Non-pigmented ciliary epithelial cell (primary cell): ENCODE measurements around the gene CATSPERE.
"Not testable (repeated sequence)": the region's sequence is repeated elsewhere in the genome, so short reads cannot be mapped to it uniquely, and the experiment has no call there.

ENCODE experiments used
- DNase-seq: peaks from one replicate; pipeline ENCODE4 v3.0.0-alpha.2; 2010; ENCODE audit warnings: low read depth

Gene CATSPERE

DNA sequence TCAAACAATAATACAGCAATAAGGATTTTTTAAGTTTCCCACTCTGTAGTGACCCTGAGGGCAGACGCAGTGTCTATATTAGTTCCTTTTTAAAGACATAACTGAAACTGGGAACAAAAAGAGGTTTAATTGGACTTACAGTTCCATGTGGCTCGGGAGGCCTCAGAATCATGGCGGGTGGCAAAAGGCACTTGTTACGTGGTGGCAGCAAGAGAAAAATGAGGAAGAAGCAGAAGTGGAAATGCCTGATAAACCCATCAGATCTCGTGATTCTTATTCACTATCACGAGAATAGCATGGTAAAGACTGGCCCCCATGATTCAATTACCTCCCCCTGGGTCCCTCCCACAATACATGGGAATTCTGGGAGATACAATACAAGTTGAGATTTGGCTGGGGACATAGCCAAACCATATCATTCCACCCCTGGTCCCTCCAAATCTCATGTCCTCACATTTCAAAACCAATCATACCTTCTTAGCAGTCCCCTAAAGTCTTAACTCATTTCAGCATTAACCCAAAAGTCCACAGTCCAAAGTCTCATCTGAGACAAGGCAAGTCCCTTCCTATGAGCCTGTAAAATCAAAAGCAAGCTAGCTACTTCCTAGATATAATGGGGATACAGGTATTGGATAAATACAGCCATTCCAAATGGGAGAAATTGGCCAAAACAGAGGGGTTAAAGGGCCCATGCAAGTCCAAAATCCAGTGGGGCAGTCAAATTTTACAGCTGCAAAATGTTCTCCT is 205.8 kb downstream of the CATSPERE start:
- DNase-seq = not testable (repeated sequence)

DNA sequence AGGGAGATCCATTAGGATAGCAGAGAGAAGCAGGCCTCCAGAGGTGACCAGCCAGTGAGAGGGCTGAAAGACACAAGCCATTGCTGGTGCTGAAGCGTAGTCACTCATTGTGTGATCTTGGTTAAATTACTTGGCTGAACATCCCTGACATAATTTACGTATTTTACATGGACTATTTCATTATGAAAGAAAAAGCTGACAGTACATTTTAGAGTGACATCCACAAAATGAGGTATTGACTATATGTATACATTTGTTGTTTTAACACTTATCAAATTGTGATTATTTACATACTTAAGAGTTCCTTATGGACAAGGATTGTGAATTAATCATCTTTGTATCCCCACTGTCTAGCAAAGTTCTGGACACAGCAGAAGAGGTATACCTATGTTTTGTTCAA is 206.7 kb downstream of the CATSPERE start:
- no peak for DNase-seq

DNA sequence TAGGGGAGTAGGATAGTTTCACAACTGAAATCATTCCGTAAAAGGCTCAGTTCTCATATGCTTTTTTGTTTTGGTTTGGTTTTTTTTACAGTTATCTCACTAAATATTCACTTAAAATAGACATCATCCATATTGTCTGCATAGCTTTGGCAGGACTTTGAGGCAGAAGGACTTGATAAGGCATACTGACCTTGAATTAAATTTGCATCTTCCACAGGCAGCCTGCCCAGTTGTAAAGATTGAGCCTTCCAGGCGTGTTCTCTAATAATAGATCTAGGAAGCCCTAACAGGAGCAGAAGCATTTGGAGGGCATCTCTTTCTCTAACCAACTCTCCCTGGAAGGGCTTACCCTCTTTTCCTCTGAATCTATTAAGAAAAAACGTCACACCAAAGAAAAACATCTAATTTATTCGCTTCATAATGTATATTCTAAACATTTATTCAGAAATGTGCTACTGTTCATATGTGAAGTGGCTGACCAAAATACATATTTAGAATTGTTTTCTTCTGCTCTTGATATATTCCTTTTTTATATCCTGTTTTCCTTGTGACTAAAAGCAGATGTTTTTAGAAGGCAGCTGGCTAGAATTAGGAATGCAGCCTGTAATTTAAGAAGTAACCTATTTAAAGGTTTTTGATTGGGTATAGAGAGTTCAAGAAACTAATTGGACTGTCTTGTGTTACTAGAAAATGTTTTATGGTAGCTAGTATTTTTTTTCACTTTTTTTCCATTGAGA is 212.0 kb downstream of the CATSPERE start:
- DNase-seq = no peak

DNA sequence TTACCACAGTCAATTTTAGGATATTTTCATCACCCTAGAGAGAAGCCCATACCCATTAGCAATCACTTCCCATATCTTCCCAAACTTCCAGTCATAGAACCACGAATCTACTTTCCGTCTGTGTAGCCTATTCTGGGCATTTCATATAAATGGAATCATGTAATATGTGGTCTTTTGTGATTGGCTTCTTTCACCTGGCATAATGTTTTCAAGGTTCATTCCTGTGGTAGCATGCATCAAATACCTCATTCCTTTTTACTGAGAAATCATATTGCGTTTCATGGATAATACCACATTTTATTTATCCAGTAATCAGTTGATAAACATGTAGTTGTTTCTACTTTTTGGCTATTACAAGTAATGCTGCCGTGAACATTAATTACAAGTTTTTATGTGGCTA is 213.4 kb downstream of the CATSPERE start:
- no peak for DNase-seq

DNA sequence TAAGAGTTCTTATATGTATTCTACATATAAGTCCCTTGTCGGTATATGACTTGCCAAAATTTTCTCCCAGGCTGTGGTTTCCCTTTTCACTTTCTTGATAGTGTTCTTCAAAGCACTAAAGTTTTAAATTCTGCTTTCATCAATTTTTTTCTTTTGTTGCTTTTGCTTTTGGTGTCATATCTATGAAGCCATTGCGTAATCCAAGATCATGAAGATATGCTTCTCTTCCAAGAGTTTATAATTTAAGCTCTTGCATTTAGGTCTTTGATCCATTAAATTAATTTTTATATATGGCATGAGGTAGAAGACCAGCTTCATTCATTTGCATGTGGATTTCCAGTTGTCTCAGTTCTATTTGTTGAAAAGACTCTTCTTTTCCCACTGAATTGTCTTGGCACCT is 214.1 kb downstream of the CATSPERE start:
- no peak for DNase-seq

DNA sequence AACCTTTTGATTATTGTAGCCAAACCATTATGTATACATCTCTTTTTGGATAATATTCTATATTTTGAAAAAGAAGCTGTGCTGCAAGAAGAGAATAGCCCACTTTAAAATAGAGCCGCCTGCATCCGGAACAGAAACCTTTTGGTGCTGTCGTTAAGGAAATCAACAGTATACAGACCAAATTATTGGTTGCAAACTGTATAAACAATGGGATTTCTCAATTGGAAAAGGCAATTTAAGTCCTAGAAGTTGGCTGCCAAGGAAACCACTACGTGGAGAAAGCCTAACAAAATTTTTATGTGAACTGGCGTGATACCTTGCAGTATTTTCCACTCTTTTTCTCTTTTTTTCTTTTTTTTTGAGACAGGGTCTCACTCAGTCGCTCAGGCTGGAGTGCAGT is 217.6 kb downstream of the CATSPERE start:
- no peak for DNase-seq

DNA sequence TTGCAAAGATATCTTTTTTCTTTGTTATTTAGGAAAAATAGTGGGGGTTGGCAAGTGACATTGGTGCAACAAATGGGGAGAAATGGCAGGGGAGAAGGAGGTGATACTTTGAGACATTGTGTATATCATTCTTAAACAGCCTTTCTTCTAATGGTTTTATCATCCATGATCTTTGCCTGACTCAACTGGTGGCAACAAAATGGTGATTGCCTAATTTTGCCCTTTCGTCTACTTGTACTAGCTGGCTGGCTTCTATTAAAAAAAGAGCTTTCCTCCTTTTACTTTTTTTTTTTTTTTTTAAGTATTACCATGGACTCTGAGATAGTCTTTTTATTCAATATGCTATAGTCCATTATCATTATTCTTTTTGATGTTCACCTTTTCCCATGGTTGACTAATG is 219.6 kb downstream of the CATSPERE start:
- no peak for DNase-seq

DNA sequence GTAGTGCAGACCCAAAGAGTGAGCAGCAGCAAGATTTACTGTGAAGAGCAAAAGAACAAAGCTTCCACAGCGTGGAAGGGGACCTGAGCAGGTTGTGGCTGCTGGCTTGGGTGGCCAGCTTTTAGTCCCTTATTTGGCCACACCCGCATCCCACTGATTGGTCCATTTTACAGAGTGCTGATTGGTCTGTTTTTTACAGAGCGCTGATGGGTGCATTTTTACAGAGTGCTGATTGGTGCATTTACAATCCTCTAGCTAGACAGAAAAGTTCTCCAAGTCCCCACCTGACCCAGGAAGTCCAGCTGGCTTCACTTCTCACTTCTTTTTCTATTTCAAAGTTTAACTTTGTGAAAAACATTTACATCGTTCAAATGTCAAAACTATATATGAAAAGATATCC is 221.0 kb downstream of the CATSPERE start:
- DNase-seq = not testable (repeated sequence)
